Measurements from ENCODE around the gene TTLL10. TPM values are rescaled to one million over a fixed set of nuclear protein-coding genes. Genes with fewer than 3 reads are reported as not detected.

The TTLL10 gene
- total and polyA plus RNA-seq, 2 of the 8 experiments (the other 6 are each of a cell fraction or from before 2014, with no cell fraction given), result 1.1 to 1.7 TPM

GRCh38 chr1:1177452-1178206, 3.9 kb downstream of the TTLL10 start (continued):
- TF ChIP-seq CHD7 (IDR thresholded peaks at IDR 0.05; ENCODE audit: insufficient replicate concordance, low read length) (no peak), PHF8 (conservative IDR thresholded peaks at IDR 0.05; ENCODE audit: low read depth, low read length) (no peak), RXRA (IDR thresholded peaks at IDR 0.05; ENCODE audit: insufficient read depth, low read depth, low read length) (no peak), MAFK (IDR thresholded peaks at IDR 0.05; ENCODE audit: low read depth, low read length) (no peak), SP2 (IDR thresholded peaks at IDR 0.05; ENCODE audit: low read length) (no peak), BACH1 (IDR thresholded peaks at IDR 0.05; ENCODE audit: low read length) (no peak)

Data from H1 (cell line).